Adrenal gland (tissue), 5 donors: ENCODE data around the gene SMIM35.

ENCODE experiments used
- POLR2A ChIP-seq, 2 donors: fragments of 450-650 bp; IDR thresholded peaks; one replicate each; pipeline ENCODE4 v1.6.1; 2017; ENCODE audit warnings: antibody characterized with exemption in 2 of 2, mild to moderate bottlenecking in 2 of 2, moderate library complexity in 1 of 2
- TF ChIP-seq, protein P1 (sequence below), 6 experiments: fragments of 450-650 bp in 4 of 6; fragments of 200-600 bp in 2 of 6; sonication (generic) in 1 of 6; IDR thresholded peaks; 1 replicate in 5 of 6; 2 replicates in 1 of 6; pipeline versions ENCODE4 v1.5.1 to v1.8.0; 2016 to 2021; ENCODE audit warnings: antibody characterized with exemption in 6 of 6, mild to moderate bottlenecking in 2 of 6, moderate library complexity in 1 of 6
- donor health status: DM: no; HTN: no; CAD: no.

DNA sequence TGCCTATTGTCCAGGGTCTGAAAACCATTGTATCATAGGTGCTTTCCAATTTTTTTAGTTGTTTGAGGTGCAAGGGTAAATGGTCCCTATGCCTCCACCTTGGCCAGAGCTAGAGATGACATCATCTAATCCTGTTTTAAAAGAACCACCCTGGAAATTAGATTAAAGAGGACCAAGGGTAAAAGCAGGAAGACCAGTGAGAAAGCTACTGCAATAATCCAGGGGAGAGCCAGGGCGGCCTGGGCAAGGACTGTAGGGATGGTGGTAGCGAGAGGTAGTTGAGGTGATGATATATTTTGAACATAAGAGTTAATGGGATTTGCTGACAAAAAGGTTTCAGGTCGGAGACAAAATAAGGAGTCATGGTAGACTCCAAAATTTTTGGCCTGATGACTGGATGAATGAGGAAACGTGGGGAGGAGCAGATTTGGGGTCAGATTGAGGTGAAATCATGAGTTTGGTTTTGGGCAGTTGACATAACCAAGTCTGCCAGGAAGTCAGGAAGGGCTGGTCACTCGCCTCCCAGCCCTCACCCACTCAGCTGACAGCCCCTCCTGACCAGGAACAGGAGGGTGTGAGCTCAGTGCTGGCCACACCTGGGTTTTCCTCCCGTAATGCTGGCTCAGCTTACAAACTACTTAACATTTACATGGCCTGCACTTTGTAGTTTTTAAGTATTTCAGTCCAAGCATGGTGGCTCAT is 42.9 kb upstream of the SMIM35 start:
- TF ChIP-seq, protein P1, sequence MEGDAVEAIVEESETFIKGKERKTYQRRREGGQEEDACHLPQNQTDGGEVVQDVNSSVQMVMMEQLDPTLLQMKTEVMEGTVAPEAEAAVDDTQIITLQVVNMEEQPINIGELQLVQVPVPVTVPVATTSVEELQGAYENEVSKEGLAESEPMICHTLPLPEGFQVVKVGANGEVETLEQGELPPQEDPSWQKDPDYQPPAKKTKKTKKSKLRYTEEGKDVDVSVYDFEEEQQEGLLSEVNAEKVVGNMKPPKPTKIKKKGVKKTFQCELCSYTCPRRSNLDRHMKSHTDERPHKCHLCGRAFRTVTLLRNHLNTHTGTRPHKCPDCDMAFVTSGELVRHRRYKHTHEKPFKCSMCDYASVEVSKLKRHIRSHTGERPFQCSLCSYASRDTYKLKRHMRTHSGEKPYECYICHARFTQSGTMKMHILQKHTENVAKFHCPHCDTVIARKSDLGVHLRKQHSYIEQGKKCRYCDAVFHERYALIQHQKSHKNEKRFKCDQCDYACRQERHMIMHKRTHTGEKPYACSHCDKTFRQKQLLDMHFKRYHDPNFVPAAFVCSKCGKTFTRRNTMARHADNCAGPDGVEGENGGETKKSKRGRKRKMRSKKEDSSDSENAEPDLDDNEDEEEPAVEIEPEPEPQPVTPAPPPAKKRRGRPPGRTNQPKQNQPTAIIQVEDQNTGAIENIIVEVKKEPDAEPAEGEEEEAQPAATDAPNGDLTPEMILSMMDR (IDR thresholded peaks at IDR 0.05) = no peak
- TF ChIP-seq POLR2A (IDR thresholded peaks at IDR 0.05) = no peak
